Left hindlimb (tissue), 1 donor: ENCODE measurements around the gene CALHM2.

Experiments used
- DNase-seq: peaks from one replicate; pipeline ENCODE4 v3.0.0-alpha.2; 2018

Gene CALHM2

GRCh38 chr10:103474077-103474476 lies 21.9 kb upstream of the CALHM2 start:
- no peak for DNase-seq

- DNase-seq: no peak
These were observed 21.1 kb upstream of the CALHM2 start for GRCh38 chr10:103473261-103473671.

GRCh38 chr10:103472005-103472404 lies 19.8 kb upstream of the CALHM2 start:
- no peak for DNase-seq

GRCh38 chr10:103470761-103471653 lies 18.8 kb upstream of the CALHM2 start:
- DNase-seq: no peak

- DNase-seq: no peak
These were observed 17.0 kb upstream of the CALHM2 start for GRCh38 chr10:103469201-103469600.

- no peak for DNase-seq
These were observed 15.2 kb upstream of the CALHM2 start for GRCh38 chr10:103467406-103467805.

GRCh38 chr10:103466734-103467133 lies 14.6 kb upstream of the CALHM2 start:
- no peak for DNase-seq

GRCh38 chr10:103465411-103466179 lies 13.4 kb upstream of the CALHM2 start:
- DNase-seq: no peak

GRCh38 chr10:103463499-103463898 lies 11.3 kb upstream of the CALHM2 start:
- no peak for DNase-seq

GRCh38 chr10:103459615-103460014 lies 7.4 kb upstream of the CALHM2 start:
- no peak for DNase-seq

- no peak for DNase-seq
These were observed 6.5 kb upstream of the CALHM2 start, which contains the start of gene CALHM1 for GRCh38 chr10:103458720-103459119. TSS of gene CALHM1 (minus strand) at chr10:103458900. CDS start at chr10:103458751, 149 bp downstream.

- DNase-seq: no peak
These were observed 5.9 kb upstream of the CALHM2 start for GRCh38 chr10:103457896-103458583.

- DNase-seq: no peak
These were observed 5.1 kb upstream of the CALHM2 start for GRCh38 chr10:103457176-103457712.

- no peak for DNase-seq
These were observed 4.0 kb upstream of the CALHM2 start for GRCh38 chr10:103456074-103456660.

- DNase-seq: no peak
These were observed 3.1 kb upstream of the CALHM2 start for GRCh38 chr10:103455235-103455634.

- no peak for DNase-seq
These were observed 1.9 kb upstream of the CALHM2 start for GRCh38 chr10:103454026-103454425.

- DNase-seq: no peak
These were observed 498 bp upstream of the CALHM2 start for GRCh38 chr10:103452506-103453230.

- DNase-seq: no peak
These were observed 918 bp downstream of the CALHM2 start for GRCh38 chr10:103451091-103451813.

GRCh38 chr10:103450201-103450695 lies 1.9 kb downstream of the CALHM2 start:
- no peak for DNase-seq

- no peak for DNase-seq
These were observed 2.7 kb downstream of the CALHM2 start for GRCh38 chr10:103449208-103450144.
